NCI-H345 treated with DMSO at 0.1 percent for 48 hours (cell line): Measurements from ENCODE around the gene CA4.
"Not testable (repeated sequence)": the region's sequence is repeated elsewhere in the genome, so short reads cannot be mapped to it uniquely, and the experiment has no call there.

Experiments
- DNase-seq: peaks from one replicate; lab custom pipeline; 2025; ENCODE audit not compliant: unreplicated experiment; lab: John Stamatoyannopoulos, UW

CA4 gene

DNA sequence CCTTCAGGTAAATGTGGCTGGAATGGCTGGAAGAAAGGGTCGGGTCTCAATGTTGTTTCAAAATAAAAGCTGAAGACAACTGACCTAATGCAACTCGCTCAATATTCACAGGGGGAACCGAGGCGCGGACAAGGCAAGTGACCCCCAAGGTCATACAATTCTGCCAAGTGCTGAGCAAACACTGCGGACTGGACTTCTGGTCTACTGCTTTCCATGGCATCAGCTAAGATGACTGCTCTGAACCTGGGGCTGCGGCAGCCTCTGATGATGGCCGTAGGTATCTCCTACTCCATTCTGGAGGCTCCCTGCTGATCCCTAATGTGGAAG is 21.9 kb downstream of the CA4 start:
- DNase-seq = no peak

DNA sequence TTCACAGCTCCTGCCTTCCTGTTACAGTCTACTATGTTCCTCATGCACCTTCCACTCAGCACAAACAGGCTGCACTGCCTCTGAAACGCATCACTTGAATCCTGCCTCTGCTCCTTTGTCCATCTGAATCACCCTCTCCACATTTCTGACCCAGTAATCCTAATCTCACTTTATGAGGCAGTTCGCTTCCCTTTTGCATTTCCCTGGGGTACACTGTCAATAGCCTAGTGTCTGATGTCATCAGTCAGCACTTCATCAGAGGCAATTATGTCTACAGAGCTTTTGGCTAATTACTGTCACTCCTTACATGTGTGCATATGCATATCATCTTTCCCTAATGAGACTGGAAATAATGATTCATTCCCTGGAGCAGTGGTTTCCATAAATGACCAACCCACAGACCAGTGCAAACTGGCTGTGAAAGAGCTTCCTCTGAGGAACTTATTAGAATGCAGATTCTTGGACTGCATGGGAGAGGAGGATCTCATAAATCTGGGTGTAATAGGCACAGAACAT is 23.6 kb downstream of the CA4 start:
- DNase-seq = no peak

DNA sequence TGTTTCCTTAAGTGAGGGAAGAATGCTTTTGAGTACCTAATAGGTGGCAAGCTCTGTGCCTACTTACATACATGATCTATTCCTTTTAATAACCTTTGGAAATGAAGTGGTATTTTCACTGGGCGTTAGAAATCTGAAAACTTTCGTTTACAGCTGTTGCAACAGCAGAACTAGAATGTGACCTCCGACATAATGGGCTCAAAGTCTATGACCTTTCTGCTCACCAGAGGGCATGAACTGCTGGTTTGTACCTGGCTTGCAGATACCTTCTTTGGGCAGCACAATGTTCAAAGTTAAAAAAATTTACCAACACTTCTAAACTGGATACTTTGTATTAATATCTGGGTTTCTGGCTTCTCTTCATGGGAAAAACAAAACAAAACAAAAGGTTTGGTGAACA is 24.3 kb downstream of the CA4 start:
- DNase-seq = no peak

DNA sequence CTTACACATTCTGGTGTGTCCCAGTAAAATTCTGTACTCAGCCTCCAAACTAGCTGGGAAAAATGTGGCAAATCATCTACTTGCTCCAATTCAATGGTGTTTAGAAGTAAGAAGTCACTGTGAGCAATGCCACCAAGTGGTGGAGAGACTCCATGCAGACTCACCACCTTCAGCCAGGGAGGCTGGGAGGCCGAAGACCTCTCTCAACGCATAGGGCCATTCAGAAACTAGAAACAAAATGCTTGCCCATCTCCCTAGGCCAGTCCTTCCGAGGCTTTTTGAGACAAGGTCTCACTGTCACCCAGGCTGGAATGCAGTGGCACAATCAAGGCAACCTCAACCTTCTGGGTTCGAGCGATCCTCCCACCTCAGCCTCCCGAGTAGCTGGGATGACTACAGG is 25.0 kb downstream of the CA4 start:
- not testable (repeated sequence) for DNase-seq

DNA sequence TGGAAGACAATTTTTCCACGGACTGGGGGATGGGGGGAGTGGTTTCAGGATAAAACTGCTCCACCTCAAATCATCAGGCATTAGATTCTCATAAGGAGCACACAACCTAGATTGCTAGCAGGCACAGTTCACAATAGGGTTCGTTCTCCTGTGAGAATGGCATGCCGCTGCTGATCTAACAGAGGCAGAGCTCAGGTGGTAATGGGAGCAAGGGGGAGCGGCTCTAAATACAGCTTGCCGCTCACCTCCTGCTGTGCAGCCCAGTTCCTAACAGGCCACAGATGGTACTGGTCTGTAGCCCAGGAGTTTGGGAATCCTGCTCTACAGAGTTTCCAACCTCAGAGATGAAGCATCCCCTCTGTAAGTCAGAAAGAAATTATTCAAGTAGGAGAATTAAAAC is 27.0 kb downstream of the CA4 start:
- not testable (repeated sequence) for DNase-seq

DNA sequence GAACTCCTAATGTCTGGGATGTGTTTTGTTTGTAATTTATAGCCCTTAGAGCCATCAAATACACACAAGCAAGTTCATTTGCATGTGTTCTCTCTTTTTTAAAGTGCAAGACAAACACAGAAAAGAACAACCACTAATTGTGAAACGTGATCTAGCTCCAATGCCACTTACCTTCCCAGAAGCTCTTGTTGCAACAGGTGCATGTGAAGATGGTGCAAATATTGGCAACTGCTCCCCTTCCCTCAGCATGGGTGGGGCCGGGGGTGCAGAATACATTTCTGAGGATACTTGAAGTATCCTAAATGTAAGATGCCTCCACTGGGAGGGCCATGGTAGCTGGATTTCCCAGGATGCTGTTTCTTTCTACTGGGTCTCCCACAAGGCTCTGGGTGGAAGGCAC is 28.4 kb downstream of the CA4 start:
- peak; percentile 40 for DNase-seq

DNA sequence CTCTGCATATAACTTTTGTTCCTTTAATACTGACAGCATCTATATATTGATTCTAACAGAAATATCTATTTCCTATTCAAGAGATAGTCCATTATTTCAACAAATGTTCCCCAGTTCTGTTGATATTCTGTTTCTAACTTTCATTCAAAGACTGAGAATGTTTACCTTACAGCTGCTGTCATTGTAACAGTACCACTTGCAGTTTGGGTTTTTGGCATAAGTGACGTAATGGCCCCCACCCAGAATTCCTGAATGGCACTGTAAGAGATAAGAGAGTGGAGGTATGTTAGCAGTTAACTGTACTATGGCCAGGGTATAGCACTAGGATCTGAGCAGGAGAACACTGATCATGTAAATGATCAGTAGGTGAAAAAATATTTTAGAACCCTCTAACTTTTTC is 30.6 kb downstream of the CA4 start:
- DNase-seq = not testable (repeated sequence)

DNA sequence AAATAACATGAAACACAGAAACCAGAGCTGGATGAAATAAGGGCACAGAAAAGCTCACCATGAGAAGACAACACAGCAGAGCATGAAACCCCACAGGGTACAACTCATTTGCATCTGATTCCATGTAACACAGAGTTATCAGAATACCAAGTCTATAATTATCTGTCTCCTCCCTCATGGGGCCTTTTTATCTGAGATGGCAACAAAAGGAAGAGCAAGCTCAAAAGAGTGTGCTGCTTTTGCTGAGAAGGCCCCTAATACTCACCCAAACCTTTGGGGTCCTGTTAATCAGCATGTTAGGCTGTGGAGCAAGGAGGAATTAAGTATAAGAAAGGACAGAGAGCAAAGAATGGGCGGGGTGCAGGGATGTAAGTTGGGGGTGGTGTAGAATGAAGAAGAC is 36.6 kb downstream of the CA4 start:
- not testable (repeated sequence) for DNase-seq

DNA sequence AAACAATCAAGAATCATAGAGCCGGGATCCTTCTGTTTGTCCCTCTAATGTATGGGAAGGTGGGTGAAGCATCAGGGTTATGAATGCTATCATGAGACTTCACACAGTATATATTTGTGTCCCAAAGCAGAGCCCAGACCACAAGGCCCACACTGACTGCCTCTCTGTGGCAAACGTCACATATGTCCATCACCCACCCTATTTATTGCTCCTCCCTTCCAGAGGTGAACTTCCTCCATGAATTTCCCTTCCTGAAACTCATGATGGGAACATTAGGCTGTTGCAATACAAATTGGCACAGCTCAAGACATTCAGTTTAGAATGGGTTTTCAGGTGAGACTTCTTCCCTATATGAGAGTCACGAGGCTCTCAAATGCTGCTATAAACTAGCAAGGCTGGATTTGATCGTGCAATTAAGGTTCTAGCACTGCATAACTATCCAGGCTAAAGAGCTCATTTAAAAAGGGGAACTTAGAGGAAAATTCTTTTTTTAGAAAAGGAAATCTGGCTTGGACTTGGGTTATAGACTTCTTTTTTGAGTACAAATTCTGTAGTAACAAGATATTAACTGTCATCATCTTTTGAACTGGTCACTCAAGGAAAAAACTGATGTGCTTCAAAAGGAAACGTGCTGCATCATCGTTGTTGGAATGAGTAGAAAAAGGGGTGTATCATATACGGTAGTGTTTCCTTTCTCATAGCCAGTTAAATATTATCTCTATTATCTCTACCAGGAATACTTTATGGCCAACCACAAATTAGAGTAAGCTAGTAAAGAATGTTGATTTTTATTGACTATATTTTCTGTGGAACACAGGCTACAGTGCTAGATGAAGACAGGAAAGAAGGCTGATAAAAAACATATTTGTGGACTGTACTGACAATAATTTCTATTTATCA is 37.3 kb downstream of the CA4 start:
- DNase-seq = not testable (repeated sequence)

DNA sequence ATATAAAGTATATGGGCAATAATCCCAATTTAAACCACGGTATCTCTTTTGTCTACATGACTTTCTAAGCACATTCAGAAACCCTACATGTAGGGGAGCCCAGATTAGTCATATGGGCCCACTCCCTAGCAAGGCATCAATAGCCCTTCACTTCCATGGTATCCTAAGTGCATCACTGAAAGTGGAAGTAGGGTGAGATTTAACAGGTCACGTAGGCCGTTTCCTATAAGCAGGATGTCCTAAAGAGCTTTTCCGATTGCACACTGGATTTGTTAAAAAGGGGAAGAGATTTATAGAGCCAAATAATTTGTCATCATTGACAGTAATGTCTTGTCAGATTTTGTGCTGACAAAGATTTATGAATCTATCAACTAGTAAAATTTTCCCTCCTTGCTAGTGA is 39.0 kb downstream of the CA4 start:
- no peak for DNase-seq

DNA sequence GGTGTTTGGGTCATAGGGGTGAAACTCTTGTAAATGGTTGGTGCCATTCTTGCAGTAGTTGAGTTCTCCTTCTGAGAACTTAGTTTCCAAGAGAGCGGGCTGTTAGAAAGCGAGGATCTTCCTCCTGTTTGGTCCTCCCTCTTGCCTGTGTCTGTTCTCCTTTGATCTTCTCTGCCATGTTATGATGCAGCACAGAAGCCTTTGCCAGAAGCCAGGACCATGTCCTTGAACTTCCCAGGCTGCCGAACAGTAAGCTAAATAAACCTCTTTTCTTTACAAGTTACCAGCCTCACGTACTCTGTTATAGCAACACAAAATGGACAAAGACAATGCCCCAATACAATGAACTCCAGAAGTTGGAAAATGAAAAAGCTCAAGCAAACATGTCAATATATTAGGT is 40.3 kb downstream of the CA4 start:
- not testable (repeated sequence) for DNase-seq

DNA sequence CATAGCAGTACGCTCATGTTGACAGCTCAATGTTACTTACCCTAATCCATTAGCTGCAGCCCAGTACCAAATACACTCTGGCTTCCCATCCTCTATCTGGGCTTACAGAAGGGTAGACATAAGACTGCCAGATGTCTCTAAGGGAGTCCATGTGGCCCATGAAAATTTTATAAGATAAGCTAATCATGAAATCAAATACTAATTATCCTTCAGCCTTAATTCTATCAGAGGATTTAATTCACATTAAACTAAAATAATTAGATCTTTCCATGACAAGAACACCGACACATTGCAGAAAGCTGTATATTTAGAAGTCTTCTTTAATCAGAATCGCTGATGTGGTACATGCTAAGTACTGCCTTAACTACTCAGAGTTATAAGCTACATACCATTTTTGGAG is 43.3 kb downstream of the CA4 start:
- not testable (repeated sequence) for DNase-seq

DNA sequence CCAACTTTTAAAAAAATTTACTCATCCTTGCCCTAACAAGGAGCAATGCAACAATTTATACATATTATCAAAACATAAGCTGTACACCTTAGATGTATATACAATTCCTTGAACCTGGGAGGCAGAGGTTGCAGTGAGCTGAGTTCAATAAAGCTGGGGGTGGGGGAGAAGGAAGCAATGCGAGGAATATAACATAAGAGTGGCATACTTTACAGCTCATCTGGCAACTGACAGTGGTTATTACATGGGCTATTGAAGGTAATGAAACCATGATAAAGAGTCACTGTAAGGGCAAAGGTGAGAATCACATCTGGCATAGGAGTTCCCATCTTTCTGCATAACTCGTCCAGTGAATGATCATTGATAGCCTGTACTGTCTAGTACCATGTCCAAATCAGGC is 43.7 kb downstream of the CA4 start:
- no peak for DNase-seq

DNA sequence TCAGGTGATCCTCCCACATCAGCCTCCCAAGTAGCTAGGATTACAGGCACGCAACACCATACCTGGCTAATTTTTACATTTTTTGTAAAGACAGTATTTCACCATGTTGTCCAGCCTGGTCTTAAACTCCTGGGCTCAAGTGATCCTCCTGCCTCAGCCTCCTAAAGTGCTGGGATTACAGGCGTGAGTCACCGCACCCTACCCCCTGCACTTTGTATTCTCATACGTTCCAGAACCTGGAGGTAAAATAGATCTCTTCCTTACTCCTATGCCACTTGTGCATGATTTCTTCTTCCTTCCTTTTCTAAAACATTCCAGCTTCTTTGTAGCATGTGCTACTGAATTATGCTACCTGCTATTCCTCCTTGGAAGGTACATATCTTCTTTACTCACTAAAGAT is 44.4 kb downstream of the CA4 start:
- not testable (repeated sequence) for DNase-seq

DNA sequence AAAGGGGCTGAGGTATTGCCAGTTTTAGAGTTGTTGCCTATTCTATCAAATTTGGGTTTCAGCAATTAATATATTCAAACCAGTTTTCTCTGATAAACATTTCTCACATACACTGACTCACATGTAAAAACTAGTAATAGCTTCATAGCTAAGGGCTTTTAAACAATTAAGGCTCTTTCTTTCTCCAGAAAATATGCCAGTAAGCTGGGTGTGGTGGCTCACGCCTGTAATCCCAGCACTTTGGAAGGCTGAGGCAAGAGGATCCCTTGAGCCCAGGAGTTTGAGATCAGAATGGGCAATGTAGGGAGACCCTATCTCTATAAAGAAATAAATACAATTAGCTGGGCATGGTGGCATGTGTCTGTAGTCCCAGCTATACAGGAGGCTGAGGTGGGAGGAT is 48.9 kb downstream of the CA4 start:
- DNase-seq = not testable (repeated sequence)

DNA sequence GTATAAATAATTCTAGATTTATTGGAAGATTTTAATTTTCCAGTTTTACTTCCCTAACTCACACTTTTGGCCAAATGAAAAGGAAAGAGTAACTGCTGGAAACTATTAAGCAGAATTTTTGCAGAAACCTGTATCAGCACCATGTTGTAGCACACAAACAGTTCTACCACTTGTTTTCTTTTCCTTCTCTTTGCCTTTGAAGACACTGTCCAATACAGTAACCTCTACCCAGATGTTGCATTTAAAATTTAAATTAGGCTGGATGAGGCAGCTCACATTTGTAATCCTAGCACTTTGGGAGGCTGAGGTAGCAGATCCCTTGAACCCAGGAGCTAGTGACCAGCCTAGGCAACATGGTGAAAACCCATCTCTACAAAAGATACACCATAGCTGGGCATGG is 56.0 kb downstream of the CA4 start:
- not testable (repeated sequence) for DNase-seq

DNA sequence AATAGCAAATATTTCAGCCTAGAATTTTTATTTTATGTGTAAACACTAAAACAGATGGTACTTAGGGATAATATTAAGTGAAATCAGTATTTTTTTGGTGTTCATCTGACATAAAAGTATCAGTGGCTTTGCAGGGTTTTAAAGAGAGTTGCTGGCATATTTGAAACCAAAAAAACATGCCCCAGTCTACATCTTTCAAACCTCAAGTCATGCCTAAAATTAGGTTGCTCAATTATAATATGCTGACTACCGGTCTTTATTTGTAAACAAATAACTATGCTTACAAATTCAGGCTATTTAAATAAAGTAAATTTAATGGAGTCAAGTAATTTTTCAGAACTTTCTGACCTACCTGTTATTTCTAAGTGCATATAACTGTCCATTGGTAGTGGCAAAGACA is 58.5 kb downstream of the CA4 start:
- DNase-seq = not testable (repeated sequence)
